ENCODE results near the gene DNAL1.

The DNAL1 gene

GRCh38 chr14:73744874-73745529 is 100.2 kb downstream of the DNAL1 start:
- DNase-seq: no peak

- no peak for DNase-seq
Measured at GRCh38 chr14:73745571-73746519, 101.1 kb downstream of the DNAL1 start.

DNA sequence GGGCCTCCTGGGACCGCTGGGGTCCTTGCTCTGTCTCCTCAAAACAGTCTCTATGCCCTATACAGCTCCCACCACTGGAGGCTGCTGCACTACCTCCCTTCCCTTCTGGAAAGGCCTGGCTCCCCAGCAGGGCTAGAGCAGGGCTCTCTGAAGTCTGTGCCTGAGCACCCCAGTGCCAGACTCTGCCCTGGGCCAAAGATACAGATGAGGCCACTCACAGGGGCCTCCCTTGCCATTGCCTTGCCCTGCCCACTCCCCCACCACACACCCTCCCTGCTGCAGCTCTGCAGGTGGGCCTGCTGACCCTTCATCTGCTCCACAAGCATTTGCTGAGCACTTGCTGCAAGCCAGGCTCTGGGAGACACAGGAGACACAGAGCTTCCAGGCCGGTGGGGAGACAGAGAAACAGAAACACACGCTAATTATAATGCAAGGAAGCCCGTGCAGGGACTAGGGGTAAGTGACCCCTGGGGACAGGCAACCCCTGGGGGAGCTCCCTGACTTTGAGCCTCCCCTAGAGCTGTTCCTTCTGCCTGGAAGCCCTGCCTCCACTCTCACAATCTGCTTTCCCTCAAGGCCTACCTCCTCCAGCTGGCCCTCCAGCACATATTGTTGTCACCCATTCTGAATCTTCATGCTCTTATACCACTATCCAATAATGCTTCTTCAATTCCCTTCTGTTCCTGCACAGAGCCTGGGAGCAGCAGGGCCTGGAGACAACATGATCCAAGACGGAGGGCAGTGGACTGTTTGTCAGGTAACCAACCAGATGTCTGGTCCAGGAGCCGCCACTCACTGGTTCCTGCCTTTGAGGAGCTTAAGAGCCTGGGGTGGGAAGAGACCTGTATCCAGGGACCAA is 102.0 kb downstream of the DNAL1 start:
- peak; percentile 48 for DNase-seq

- DNase-seq: no peak
Measured at GRCh38 chr14:73747379-73748211, 102.8 kb downstream of the DNAL1 start.

DNA sequence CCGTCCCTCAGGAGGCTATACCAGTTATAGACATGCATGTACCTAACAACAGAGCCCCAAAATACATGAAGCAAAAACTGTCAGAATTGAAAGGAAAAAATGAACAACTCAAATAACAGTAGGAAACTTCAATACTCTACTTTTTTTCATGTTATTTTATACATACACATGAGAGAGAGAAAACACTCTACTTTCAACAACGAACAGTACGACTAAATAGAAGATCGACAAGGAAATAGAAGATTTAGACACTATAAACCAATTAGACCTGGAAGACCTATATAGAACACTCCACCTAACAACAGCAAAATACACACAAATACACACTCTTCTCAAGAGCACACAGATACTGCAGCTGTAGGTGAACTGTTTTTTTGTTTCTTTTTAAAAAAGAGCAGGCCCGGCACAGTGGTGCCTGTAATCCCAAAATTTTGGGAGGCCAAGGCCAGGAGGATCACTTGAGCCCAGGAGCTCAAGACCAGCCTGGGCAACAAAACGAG is 104.1 kb downstream of the DNAL1 start:
- DNase-seq: no peak

- DNase-seq: no peak
Measured at GRCh38 chr14:73749706-73750530, 105.1 kb downstream of the DNAL1 start.

GRCh38 chr14:73750531-73750901 is 105.7 kb downstream of the DNAL1 start:
- no peak for DNase-seq

DNA sequence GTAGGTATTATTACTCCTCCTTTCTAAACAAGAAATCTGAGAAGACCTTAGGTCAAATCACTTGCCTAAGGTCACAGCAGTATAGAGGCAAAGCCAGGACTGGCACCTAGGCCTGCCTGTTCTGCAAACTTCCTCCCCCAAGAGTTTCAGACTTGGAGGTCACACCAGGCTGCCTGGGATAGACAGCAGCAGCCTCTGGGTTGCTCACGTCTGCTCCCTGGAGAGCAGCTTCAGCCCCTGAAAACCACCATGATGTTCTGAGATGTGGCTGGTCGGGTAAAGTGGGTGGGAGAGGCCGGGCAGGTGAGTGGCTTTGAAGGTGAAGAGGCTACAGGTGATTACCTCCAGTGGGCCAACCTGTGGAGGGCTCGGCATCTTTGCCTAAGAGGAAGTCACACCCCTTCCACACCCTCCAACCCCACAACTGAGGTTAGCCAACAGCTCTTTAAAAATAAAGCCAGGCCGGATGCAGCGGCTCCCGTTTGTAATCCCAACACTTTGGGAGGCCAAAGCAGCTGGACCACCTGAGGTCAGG is 106.4 kb downstream of the DNAL1 start:
- DNase-seq: no peak

- no peak for DNase-seq
Measured at GRCh38 chr14:73752297-73752992, 107.7 kb downstream of the DNAL1 start.
